Thymus (tissue), 11 donors: ENCODE results near the gene FBXO33. TPM values are rescaled to one million over a fixed set of nuclear protein-coding genes. Genes with fewer than 3 reads are reported as not detected.
"Not testable (repeated sequence)": the region's sequence is repeated elsewhere in the genome, so short reads cannot be mapped to it uniquely, and the experiment has no call there.

ENCODE experiments used
- DNase-seq, 9 donors: peaks; one replicate each; pipeline ENCODE4 v3.0.0-alpha.2; 2013; ENCODE audit warnings: low spot score in 9 of 9, low read depth in 6 of 9, missing footprints in 1 of 9
- H3K27ac ChIP-seq, 2 donors: one replicate each; pipeline ENCODE4 v1.5.1; 2013; ENCODE audit warnings: control low read depth in 1 of 2, low read depth in 1 of 2, low read length in 1 of 2, mild to moderate bottlenecking in 1 of 2, moderate library complexity in 1 of 2
- H3K27me3 ChIP-seq, 2 donors: one replicate each; pipeline ENCODE4 v1.5.1; 2013; ENCODE audit warnings: low read length in 1 of 2; ENCODE audit not compliant: control insufficient read depth in 2 of 2, insufficient read depth in 1 of 2
- H3K36me3 ChIP-seq, 2 donors: one replicate each; pipeline ENCODE4 v1.5.1; 2013; ENCODE audit warnings: low read length in 1 of 2, mild to moderate bottlenecking in 1 of 2, moderate library complexity in 1 of 2; ENCODE audit not compliant: control insufficient read depth in 2 of 2, insufficient read depth in 2 of 2
- H3K4me1 ChIP-seq, 2 donors: one replicate each; pipeline ENCODE4 v1.5.1; 2013; ENCODE audit warnings: low read length in 2 of 2; ENCODE audit not compliant: control insufficient read depth in 2 of 2, insufficient read depth in 2 of 2
- H3K4me3 ChIP-seq, 2 donors: one replicate each; pipeline ENCODE4 v1.5.1; 2013; ENCODE audit warnings: low read length in 2 of 2, control low read depth in 1 of 2, mild to moderate bottlenecking in 1 of 2
- H3K9me3 ChIP-seq, 2 donors: one replicate each; pipeline ENCODE4 v1.5.1; 2013; ENCODE audit warnings: low read length in 1 of 2, mild to moderate bottlenecking in 1 of 2; ENCODE audit not compliant: control insufficient read depth in 2 of 2, insufficient read depth in 1 of 2
- WGBS: extraction: QIAGEN DNeasy Blood & Tissue Kit; methylation state at CpG from one replicate; pipeline ENCODE4 v1.1.7; 2013; 5-methylcytosine and 5-hydroxymethylcytosine counted together
- polyA plus RNA-seq: library from polyadenylated mRNA; stranded (reverse); fragments of 200-250 nt; gene quantifications from one replicate; pipeline ENCODE4 v1.2.3, GENCODE V29; 2013
- total RNA-seq: library from RNA; stranded (reverse); fragments of 120-200 nt; gene quantifications from one replicate; pipeline ENCODE4 v1.2.4, GENCODE V29; 2013
- donor health status: healthy.

Gene FBXO33
- total and polyA plus RNA-seq, 2 donors, result 12.3 to 15.5 TPM

DNA sequence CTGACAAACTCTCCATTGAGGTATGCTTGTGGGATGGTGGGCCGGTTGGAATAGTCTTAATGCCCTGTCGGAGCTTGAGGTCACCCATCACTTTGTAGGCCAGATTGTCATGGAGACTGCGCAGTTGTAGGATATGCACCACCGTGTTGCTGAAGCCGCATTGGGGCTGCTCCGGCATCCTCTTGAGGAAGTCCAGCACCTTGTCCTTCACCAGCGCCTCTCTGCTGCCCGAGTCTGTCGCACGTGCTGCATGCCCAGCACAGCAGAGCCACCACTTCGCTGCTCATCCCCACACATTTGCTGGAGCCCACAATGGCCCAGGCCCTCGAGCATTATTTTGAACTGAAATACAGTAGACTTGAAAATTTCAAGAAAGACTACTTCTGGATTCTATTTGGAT is 61.8 kb downstream of the FBXO33 start:
- H3K4me3 ChIP-seq, result no peak overlapping the region
- no peaks in the 10 kb centered on the region for H3K9me3 ChIP-seq
- no peak overlapping the region for H3K27ac ChIP-seq
- peaks cover 0 to 10% of the 10 kb centered on the region in 2 donors for H3K36me3 ChIP-seq
- H3K4me1 ChIP-seq, result peaks cover 0 to 3% of the 10 kb centered on the region in 2 donors
- 98% methylated on average over 12 of the region's 12 CpGs for WGBS
- DNase-seq, result no peak
- H3K27me3 ChIP-seq, result no peaks in the 10 kb centered on the region

DNA sequence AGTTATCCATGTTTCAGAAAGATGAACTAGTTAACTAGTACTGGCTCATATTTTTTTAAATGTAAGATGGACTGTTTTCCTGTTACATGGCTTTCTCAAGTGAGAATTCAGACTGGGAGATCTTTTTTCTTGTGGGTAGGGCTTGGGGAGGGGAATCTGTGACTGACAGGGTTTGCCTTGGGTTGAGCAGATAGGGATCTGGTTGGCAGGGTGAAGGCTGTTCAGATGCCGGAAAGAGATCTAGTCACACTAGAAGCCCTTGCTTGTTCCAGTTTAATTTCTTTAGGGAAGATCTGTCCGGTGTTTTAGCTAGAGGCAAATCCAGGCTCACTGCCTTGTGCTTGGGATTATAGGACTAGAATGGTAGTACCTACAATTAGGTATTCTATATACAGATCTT is 63.2 kb downstream of the FBXO33 start:
- Histone ChIP-seq H3K27ac (no peak overlapping the region), H3K9me3 (no peaks in the 10 kb centered on the region), H3K4me3 (no peak overlapping the region), H3K4me1 (peaks cover 0 to 3% of the 10 kb centered on the region in 2 donors), H3K27me3 (no peaks in the 10 kb centered on the region), H3K36me3 (peaks cover 0 to 10% of the 10 kb centered on the region in 2 donors)
- DNase-seq, result no peak
- WGBS, result 80% methylated on average over 2 of the region's 2 CpGs

DNA sequence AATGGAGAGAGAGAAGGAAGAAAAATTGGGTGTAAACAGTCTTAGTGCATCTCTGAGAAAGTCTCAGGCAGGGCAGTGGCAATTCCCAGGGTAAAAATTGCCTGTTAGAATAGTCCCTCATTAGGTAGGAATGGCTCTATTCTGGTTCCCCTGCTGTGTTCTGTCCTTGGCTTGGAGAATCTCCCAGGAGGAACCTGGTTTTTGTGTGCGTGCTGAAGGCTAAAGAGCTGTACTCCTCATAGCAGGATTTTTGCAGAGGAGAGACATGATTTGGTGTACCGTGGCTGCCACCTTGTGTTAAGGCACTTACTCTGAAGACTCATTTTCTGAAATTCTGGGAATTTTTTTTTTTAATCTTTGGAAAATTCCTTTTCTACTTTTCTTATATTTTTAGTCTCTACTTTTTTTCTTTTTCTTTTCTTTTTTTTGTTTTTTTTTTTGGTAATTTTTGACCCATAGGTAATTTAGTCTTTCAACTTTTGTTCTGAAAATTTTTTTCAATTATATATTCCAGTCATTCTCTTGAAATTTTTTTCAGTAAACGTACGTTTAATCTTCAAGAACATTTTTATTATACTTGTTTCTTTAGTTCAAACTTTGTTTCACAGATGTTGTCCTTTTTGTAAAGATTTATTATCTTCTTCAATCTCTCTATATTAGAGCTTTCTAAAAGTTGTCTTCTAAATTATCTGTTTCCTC is 63.8 kb downstream of the FBXO33 start:
- Histone ChIP-seq H3K27ac (no peak overlapping the region), H3K4me1 (peaks cover 0 to 3% of the 10 kb centered on the region in 2 donors), H3K36me3 (peaks cover 0 to 10% of the 10 kb centered on the region in 2 donors), H3K4me3 (no peak overlapping the region), H3K9me3 (no peaks in the 10 kb centered on the region), H3K27me3 (no peaks in the 10 kb centered on the region)
- DNase-seq, result peak in 5 of 9 donors; percentile 13 to 58 (median 32)
- 83% methylated on average over 4 of the region's 4 CpGs for WGBS

DNA sequence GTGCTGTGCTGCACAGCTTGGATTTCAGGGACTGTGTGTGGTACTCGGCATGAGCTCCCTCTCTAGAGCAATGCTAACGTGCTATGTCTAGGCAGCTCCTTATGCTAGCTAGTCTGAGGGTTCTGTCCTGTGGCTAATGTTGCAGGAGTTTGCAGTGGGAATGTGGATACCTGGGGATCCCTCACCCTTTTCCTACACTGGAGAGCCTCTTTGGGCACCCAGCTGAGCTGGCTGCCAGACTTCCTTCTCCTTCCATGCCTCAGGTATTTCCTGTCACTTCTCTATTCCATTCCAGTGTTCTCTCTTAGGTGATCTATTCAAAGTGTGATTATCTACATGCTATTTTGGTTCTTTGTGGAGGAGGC is 64.9 kb downstream of the FBXO33 start:
- H3K9me3 ChIP-seq, result no peaks in the 10 kb centered on the region
- H3K4me1 ChIP-seq, result peaks cover 0 to 3% of the 10 kb centered on the region in 2 donors
- 98% methylated on average over 2 of the region's 2 CpGs for whole genome bisulfite sequencing
- peaks cover 0 to 10% of the 10 kb centered on the region in 2 donors for H3K36me3 ChIP-seq
- no peak for DNase-seq
- H3K27me3 ChIP-seq, result no peaks in the 10 kb centered on the region
- H3K4me3 ChIP-seq, result no peak overlapping the region
- H3K27ac ChIP-seq, result no peak overlapping the region

DNA sequence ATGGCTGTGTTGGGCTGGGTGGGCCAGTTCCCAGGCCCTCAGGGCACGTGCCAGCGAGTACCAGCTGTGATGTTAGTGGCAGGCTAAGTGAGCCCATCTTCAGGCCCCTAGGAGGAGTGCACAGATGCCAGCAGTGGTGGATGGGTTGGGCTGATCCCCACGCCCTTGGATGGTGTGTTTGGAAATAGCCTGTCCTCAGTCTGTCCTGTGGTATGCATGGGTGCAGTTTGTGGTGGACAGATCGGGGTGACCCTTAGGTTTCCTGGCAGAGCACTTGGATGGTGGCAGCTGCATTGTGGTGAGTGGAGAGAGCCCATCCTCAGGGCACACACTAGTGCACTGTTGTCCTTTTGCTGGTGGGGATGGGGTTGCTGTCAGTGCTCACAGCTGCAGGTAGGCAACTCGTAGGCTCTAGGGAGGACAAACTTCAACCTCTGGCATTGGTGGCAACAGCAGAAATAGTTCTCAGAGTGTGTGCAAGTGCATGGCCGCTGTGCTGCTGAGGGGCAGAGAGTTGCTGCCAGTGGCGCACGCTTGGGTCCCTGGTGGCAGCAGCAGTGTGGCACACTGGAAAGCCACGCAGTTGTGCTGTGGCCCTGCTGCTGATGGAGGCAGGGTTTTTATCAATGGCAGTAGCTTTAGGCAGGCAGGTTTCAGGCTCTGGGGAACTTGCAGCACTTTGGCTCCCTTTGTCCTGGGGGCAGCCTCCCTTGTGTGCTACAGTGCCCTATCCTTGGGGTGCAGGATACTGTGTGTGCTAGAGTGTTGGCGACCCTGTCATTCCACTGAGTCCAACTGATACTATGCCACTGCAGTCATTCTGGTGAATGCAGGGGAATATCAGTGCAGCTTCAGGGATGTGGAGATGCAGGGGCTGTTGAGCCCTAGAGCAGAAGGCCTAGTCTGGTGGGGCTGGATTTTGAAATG is 65.5 kb downstream of the FBXO33 start:
- peaks cover 0 to 3% of the 10 kb centered on the region in 2 donors for H3K4me1 ChIP-seq
- H3K9me3 ChIP-seq, result no peaks in the 10 kb centered on the region
- no peaks in the 10 kb centered on the region for H3K27me3 ChIP-seq
- H3K4me3 ChIP-seq, result no peak overlapping the region
- 99% methylated on average over 10 of the region's 10 CpGs for WGBS
- DNase-seq, result no peak
- H3K36me3 ChIP-seq, result peaks cover 0 to 10% of the 10 kb centered on the region in 2 donors
- no peak overlapping the region for H3K27ac ChIP-seq

DNA sequence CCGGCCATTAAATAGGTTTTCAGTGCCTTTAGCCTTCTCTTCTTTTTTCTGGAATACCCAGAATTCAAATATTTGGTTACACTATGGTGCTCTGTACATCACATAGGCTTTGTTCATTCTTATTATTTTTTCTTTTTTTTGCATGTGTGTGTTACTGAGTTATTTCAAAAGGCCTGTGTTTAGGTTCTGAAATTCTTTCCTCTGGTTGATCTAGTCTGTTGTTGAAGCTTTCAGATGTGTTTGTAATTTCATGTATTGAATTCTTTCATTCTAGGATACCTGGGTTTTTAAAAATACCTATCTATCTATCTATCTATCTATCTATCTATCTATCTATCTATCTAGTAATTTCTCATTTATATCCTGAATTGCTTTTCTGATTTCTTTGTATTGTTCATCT is 66.9 kb downstream of the FBXO33 start:
- 98% methylated on average over 1 of the region's 1 CpG for WGBS
- peaks cover 0 to 3% of the 10 kb centered on the region in 2 donors for H3K4me1 ChIP-seq
- no peaks in the 10 kb centered on the region for H3K27me3 ChIP-seq
- H3K27ac ChIP-seq, result no peak overlapping the region
- no peak for DNase-seq
- peaks cover 0 to 7% of the 10 kb centered on the region in 2 donors for H3K36me3 ChIP-seq
- no peaks in the 10 kb centered on the region for H3K9me3 ChIP-seq
- no peak overlapping the region for H3K4me3 ChIP-seq

DNA sequence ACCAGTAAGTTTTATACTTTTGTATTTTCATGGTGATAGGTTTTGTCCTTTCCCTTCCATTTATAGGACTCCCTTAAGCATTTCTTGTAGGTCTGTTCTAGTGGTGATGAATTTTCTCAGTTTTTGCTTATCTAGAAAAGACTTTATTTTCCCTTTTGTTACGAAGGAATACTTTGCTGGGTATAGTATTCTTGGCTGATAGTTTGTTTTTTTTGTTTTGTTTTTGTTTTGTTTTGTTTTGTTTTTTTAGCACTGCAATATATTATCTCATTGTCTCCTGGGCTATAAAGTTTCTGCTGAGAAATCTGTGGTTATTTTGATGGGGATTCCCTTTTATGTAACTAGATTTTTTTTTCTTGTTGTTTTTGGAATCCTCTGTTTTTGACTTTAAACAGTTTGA is 67.7 kb downstream of the FBXO33 start:
- H3K27me3 ChIP-seq, result no peaks in the 10 kb centered on the region
- peaks cover 0 to 3% of the 10 kb centered on the region in 2 donors for H3K4me1 ChIP-seq
- no peak overlapping the region for H3K4me3 ChIP-seq
- H3K27ac ChIP-seq, result no peak overlapping the region
- no peaks in the 10 kb centered on the region for H3K9me3 ChIP-seq
- H3K36me3 ChIP-seq, result peaks cover 0 to 4% of the 10 kb centered on the region in 2 donors
- WGBS, result 100% methylated on average over 1 of the region's 1 CpG
- no peak for DNase-seq

DNA sequence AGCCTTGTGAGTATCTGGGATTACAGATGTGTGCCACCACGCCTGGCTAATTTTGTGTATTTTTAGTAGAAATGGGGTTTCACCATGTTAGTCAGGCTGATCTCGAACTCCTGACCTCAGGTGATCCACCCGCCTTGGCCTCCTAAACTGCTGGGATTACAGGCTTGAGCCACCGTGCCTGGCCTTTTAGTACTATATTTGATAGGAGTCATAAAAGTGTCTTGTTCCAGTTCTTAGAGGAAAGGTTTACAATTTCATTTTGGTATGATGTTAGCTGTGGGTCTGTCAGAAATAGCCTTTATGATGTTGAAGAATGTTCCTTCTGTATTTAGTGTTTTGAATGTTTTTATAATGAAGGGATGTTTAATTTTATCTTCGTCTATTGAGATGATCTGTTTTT is 70.7 kb downstream of the FBXO33 start:
- not testable (repeated sequence) for DNase-seq, H3K27ac ChIP-seq, H3K4me3 ChIP-seq, H3K36me3 ChIP-seq, H3K9me3 ChIP-seq, H3K27me3 ChIP-seq, H3K4me1 ChIP-seq
- 97% methylated on average over 5 of the region's 5 CpGs for WGBS

DNA sequence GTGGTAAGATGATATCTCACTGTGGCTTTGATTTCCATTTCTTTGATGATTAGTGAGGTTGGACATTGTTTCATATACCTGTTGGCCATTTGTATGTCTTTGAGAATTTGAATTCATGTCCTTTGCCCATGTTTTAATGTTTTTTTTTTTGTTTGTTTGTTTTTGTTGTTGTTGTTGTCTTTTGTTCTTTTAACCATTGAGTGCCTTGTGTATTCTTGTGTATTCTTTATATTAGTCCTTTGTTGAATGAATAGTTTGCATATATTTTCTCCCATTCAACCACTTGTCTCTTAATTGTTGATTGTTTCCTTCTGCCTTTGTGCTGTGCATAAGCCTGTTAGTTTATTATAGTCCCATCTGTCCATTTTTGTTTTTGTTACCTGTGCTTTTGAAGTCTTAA is 71.9 kb downstream of the FBXO33 start:
- peaks cover 0 to 6% of the 10 kb centered on the region in 2 donors for H3K9me3 ChIP-seq
- H3K36me3 ChIP-seq, result no peaks in the 10 kb centered on the region
- DNase-seq, result no peak
- no peak overlapping the region for H3K27ac ChIP-seq
- H3K4me3 ChIP-seq, result no peak overlapping the region
- H3K27me3 ChIP-seq, result no peaks in the 10 kb centered on the region
- H3K4me1 ChIP-seq, result no peaks in the 10 kb centered on the region
